ENCODE results near the gene VAV3.
"Not testable (repeated sequence)": the region's sequence is repeated elsewhere in the genome, so short reads cannot be mapped to it uniquely, and the experiment has no call there.

Gene VAV3

GRCh38 chr1:107935396-107936064, 29.4 kb downstream of the VAV3 start:
- peak; percentile 31 to 66 (median 49) for DNase-seq

- peak; percentile 42 to 78 (median 73) for DNase-seq
Measured at GRCh38 chr1:107934578-107934977, 30.4 kb downstream of the VAV3 start.

- no peak for DNase-seq
Measured at GRCh38 chr1:107933736-107934135, 31.2 kb downstream of the VAV3 start.

- DNase-seq, result no peak
Measured at GRCh38 chr1:107930292-107930691, 34.7 kb downstream of the VAV3 start.

- no peak for DNase-seq
Measured at GRCh38 chr1:107927820-107928219, 37.2 kb downstream of the VAV3 start.

GRCh38 chr1:107926436-107927080, 38.4 kb downstream of the VAV3 start:
- DNase-seq, result no peak

- DNase-seq, result no peak
Measured at GRCh38 chr1:107925565-107925964, 39.4 kb downstream of the VAV3 start.

GRCh38 chr1:107920999-107921398, 44.0 kb downstream of the VAV3 start:
- no peak for DNase-seq

GRCh38 chr1:107920561-107920960, 44.4 kb downstream of the VAV3 start:
- DNase-seq, result no peak

GRCh38 chr1:107919953-107920352, 45.0 kb downstream of the VAV3 start:
- no peak for DNase-seq

GRCh38 chr1:107914119-107914765, 50.7 kb downstream of the VAV3 start:
- peak; percentile 30 to 45 (median 36) for DNase-seq

GRCh38 chr1:107912656-107913055, 52.3 kb downstream of the VAV3 start:
- no peak for DNase-seq

GRCh38 chr1:107900090-107900945, 64.7 kb downstream of the VAV3 start:
- no peak for DNase-seq

- DNase-seq, result no peak
Measured at GRCh38 chr1:107899655-107900054, 65.3 kb downstream of the VAV3 start.

GRCh38 chr1:107897438-107898345, 67.3 kb downstream of the VAV3 start:
- DNase-seq, result peak; percentile 47 to 51 (median 49)

- no peak for DNase-seq
Measured at GRCh38 chr1:107896936-107897335, 68.0 kb downstream of the VAV3 start.

GRCh38 chr1:107896401-107896800, 68.6 kb downstream of the VAV3 start:
- DNase-seq, result no peak

GRCh38 chr1:107895403-107896191, 69.4 kb downstream of the VAV3 start:
- no peak for DNase-seq

- peak; percentile 29 to 71 (median 58) for DNase-seq
Measured at GRCh38 chr1:107894605-107895004, 70.4 kb downstream of the VAV3 start.

- DNase-seq, result not testable (repeated sequence)
Measured at GRCh38 chr1:107893350-107893749, 71.6 kb downstream of the VAV3 start.

GRCh38 chr1:107889524-107889923, 75.5 kb downstream of the VAV3 start:
- DNase-seq, result no peak

Data from suppressor macrophage treated with lipopolysaccharide for 1 hour (primary cell).